ENCODE measurements around the gene CSRNP2.

CSRNP2 gene

DNA sequence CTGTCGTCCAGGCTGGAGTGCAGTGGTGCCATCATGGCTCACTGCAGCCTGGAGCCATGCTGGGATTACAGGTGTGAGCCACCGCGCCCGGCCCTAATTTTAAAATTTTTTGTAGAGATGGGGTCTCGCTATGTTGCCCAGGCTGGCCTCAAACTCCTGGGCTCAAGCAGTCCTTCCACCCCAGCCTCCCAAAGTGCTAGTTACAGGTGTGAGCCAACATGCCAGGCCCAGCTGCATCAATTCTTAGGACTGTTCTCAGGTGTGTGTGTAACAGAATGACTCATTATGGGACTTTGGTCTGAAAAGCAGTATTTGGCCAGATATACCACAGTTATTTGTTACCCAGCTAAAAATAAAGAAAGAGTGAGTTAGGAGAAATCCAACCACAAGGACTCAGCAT is 17.9 kb downstream of the CSRNP2 start:
- H3K4me3 ChIP-seq (replicated peaks; ENCODE audit: low read depth, low read length) = no peak overlapping the region
- DNase-seq (ENCODE audit: extremely low read depth, insufficient read length) = no peak
- TF ChIP-seq CTCF (IDR thresholded peaks at IDR 0.05; ENCODE audit: insufficient read depth, low read length, poor library complexity, severe bottlenecking) = no peak
- H3K36me3 ChIP-seq (ENCODE audit: control insufficient read depth, insufficient read depth, low read length) = peaks cover 9% of the 10 kb centered on the region
- H3K27me3 ChIP-seq (replicated peaks; ENCODE audit: control insufficient read depth, insufficient read depth, low read length) = no peaks in the 10 kb centered on the region

- TF ChIP-seq CTCF (IDR thresholded peaks at IDR 0.05; ENCODE audit: insufficient read depth, low read length, poor library complexity, severe bottlenecking) = no peak
- Histone ChIP-seq H3K36me3 (ENCODE audit: control insufficient read depth, insufficient read depth, low read length) (peaks cover 22% of the 10 kb centered on the region), H3K4me3 (replicated peaks; ENCODE audit: low read depth, low read length) (no peak overlapping the region), H3K27me3 (replicated peaks; ENCODE audit: control insufficient read depth, insufficient read depth, low read length) (no peaks in the 10 kb centered on the region)
- DNase-seq (ENCODE audit: extremely low read depth, insufficient read length) = no peak
Observed at GRCh38 chr12:51062631-51063397, 20.6 kb downstream of the CSRNP2 start.

DNA sequence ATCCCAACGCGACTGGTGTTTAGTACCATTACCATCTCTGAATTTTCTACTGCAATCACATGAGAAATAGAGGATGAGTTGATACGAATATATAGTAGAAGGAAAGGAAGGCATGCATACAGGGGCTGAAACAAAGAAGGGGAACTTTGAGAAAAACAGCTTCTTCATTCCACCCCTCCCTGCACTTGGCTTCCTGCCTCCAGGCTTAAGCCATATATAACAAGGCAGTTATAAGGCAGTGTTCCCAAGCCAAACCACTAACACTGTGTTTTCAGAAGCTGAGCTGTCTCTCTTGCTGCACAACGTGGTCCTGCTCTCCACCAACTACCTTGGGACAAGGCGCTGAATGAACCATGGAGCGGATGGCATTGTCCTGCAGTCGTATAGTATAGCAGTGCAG is 24.3 kb downstream of the CSRNP2 start:
- TF ChIP-seq CTCF (IDR thresholded peaks at IDR 0.05; ENCODE audit: insufficient read depth, low read length, poor library complexity, severe bottlenecking) = no peak
- H3K36me3 ChIP-seq (ENCODE audit: control insufficient read depth, insufficient read depth, low read length) = peaks cover 26% of the 10 kb centered on the region
- no peak for DNase-seq (ENCODE audit: extremely low read depth, insufficient read length)
- H3K27me3 ChIP-seq (replicated peaks; ENCODE audit: control insufficient read depth, insufficient read depth, low read length) = no peaks in the 10 kb centered on the region
- H3K4me3 ChIP-seq (replicated peaks; ENCODE audit: low read depth, low read length) = no peak overlapping the region

DNA sequence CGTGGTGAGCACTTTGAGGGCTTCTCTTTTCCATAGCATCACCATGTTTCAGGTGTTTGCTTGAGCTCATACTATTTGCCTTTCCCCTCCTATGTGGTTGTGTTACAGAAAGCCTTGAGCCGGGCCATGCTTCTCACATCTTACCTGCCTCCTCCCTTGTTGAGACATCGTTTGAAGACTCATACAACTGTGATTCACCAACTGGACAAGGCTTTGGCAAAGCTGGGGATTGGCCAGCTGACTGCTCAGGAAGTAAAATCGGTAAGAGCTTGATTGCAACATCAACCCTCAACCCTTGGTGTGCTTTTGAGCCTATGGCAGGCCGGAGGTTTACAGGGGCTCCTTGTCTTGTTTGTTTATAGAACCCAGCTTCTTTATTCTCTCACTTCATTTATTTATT is 27.2 kb downstream of the CSRNP2 start:
- no peak for DNase-seq (ENCODE audit: extremely low read depth, insufficient read length)
- H3K4me3 ChIP-seq (replicated peaks; ENCODE audit: low read depth, low read length) = no peak overlapping the region
- no peak for TF ChIP-seq CTCF (IDR thresholded peaks at IDR 0.05; ENCODE audit: insufficient read depth, low read length, poor library complexity, severe bottlenecking)
- peaks cover 21% of the 10 kb centered on the region for H3K36me3 ChIP-seq (ENCODE audit: control insufficient read depth, insufficient read depth, low read length)
- no peaks in the 10 kb centered on the region for H3K27me3 ChIP-seq (replicated peaks; ENCODE audit: control insufficient read depth, insufficient read depth, low read length)

DNA sequence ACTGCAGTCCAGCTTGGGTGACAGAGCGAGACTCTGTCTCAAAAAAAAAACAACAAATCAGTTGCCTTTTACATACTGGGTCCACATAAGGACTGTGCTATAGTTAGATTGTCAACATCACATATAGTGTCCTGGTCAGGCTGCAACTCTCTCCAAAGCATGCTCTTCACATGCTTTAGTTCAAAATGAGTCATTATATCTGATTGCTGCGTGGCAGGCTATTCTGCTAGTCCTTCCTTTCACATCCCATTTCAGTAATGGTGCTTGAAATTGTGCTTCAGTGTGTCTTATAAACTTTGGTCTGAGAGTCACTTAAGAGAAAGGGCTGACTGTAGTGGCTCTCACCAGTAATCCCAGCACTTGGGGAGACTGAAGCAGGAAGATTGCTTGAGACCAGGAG is 28.3 kb downstream of the CSRNP2 start:
- Histone ChIP-seq H3K36me3 (ENCODE audit: control insufficient read depth, insufficient read depth, low read length) (peaks cover 21% of the 10 kb centered on the region), H3K4me3 (replicated peaks; ENCODE audit: low read depth, low read length) (no peak overlapping the region), H3K27me3 (replicated peaks; ENCODE audit: control insufficient read depth, insufficient read depth, low read length) (no peaks in the 10 kb centered on the region)
- DNase-seq (ENCODE audit: extremely low read depth, insufficient read length) = no peak
- no peak for TF ChIP-seq CTCF (IDR thresholded peaks at IDR 0.05; ENCODE audit: insufficient read depth, low read length, poor library complexity, severe bottlenecking)

GRCh38 chr12:51051787-51052186 is 31.6 kb downstream of the CSRNP2 start:
- TF ChIP-seq CTCF (IDR thresholded peaks at IDR 0.05; ENCODE audit: insufficient read depth, low read length, poor library complexity, severe bottlenecking) = no peak

More at GRCh38 chr12:51051787-51052186, 31.6 kb downstream of the CSRNP2 start:
- H3K4me3 ChIP-seq (replicated peaks; ENCODE audit: low read depth, low read length) = no peak overlapping the region
- no peaks in the 10 kb centered on the region for H3K27me3 ChIP-seq (replicated peaks; ENCODE audit: control insufficient read depth, insufficient read depth, low read length)
- DNase-seq (ENCODE audit: extremely low read depth, insufficient read length) = no peak
- peaks cover 8% of the 10 kb centered on the region for H3K36me3 ChIP-seq (ENCODE audit: control insufficient read depth, insufficient read depth, low read length)
